ENCODE results near the gene ACSF3. TPM values are rescaled to one million over a fixed set of nuclear protein-coding genes. Genes with fewer than 3 reads are reported as not detected.
A peak's percentile ranks its signal among the peaks of the same experiment; 100 is the strongest.
"Not testable (repeated sequence)": the region's sequence is repeated elsewhere in the genome, so short reads cannot be mapped to it uniquely, and the experiment has no call there.

The ACSF3 gene
- total RNA-seq, 1 experiment from 2014 or later = 74.5 TPM

DNA sequence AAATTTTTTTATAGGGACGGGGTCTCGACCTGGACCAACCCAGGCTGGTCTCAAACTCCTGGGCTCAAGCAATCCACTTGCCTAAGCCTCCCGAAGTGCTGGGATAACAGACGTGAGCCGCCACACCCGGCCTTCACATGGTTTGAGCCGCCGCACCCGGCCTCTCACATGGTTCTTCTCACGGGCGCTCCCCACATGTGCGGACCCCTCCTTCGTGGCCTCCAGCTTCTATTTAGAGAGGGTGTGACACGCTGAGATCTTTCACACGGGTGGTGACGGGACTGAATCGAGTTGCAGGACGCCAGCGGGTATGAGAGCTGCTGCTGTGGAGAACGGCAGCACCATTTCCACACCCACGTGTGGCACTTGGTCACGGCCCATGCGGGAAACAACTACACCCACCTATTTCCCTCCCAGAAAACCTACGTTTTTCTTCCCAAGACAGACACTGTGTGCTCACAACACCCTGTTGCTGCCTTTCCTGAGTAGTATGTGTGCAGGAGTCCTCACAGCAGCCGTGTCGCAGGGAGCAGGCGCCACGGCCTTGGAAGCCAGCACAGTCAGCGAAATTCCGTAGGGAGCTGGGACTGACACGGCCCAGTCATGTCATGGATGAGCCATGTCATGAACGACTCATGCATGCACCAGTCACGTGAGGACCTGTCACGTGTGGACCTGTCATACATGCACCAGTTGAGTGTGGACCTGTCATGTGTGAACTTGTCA lies 20.1 kb upstream of the ACSF3 start:
- Histone ChIP-seq H3K4me2 (ENCODE audit: low read length) (no peak overlapping the region), H4K20me1 (ENCODE audit: insufficient read depth) (no peaks in the 10 kb centered on the region), H2AFZ (ENCODE audit: low read depth, low read length, poor library complexity, severe bottlenecking) (no peak overlapping the region), H3K36me3 (ENCODE audit: control insufficient read depth in 1 of 2, insufficient read depth in 2 of 2, low read length in 2 of 2) (no peaks in the 10 kb centered on the region), H3K79me2 (ENCODE audit: insufficient read depth, low read length) (no peaks in the 10 kb centered on the region), H3K27ac (ENCODE audit: low read depth, low read length) (peak overlapping the region; percentile 26; the same call in 1 of the 2 replicates), H3K9ac (ENCODE audit: low read length) (no peak overlapping the region), H3K9me3 (ENCODE audit: control insufficient read depth in 1 of 2, insufficient read depth in 1 of 2, low read depth in 1 of 2, low read length in 2 of 2) (peaks cover 3 to 31% of the 10 kb centered on the region in 2 experiments; a peak in 3 of 4 replicates), H3K27me3 (ENCODE audit: insufficient read depth, low read length) (no peaks in the 10 kb centered on the region), H3K4me1 (ENCODE audit: control insufficient read depth in 1 of 2, insufficient read depth in 2 of 2, low read length in 2 of 2) (no peaks in the 10 kb centered on the region), H3K9me2 (ENCODE audit: insufficient read depth) (no peaks in the 10 kb centered on the region), H3K4me3 (replicated peaks in 1 of 2; ENCODE audit: low read depth in 1 of 2, low read length in 2 of 2) (no peak overlapping the region)
- BruUV-seq (replicated peaks) = no TSS peak
- ChIA-PET CTCF (no interaction called here), POLR2A (no interaction called here), RAD21 (ENCODE audit: low non-redundant PET in 1 of 2, low total read pairs in 2 of 2, uncharacterized antibody in 2 of 2, unreplicated experiment in 2 of 2) (no interaction called here)
- DNase-seq (ENCODE audit: low read depth, low spot score) = no peak
- ATAC-seq = no peak
- intact Hi-C loops (cut with micrococcal nuclease) = no loop called here
- TF ChIP-seq, protein P1, sequence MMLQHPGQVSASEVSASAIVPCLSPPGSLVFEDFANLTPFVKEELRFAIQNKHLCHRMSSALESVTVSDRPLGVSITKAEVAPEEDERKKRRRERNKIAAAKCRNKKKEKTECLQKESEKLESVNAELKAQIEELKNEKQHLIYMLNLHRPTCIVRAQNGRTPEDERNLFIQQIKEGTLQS (IDR thresholded peaks at IDR 0.05) = no peak
- TF ChIP-seq, protein P2, sequence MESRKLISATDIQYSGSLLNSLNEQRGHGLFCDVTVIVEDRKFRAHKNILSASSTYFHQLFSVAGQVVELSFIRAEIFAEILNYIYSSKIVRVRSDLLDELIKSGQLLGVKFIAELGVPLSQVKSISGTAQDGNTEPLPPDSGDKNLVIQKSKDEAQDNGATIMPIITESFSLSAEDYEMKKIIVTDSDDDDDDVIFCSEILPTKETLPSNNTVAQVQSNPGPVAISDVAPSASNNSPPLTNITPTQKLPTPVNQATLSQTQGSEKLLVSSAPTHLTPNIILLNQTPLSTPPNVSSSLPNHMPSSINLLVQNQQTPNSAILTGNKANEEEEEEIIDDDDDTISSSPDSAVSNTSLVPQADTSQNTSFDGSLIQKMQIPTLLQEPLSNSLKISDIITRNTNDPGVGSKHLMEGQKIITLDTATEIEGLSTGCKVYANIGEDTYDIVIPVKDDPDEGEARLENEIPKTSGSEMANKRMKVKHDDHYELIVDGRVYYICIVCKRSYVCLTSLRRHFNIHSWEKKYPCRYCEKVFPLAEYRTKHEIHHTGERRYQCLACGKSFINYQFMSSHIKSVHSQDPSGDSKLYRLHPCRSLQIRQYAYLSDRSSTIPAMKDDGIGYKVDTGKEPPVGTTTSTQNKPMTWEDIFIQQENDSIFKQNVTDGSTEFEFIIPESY (IDR thresholded peaks at IDR 0.05; ENCODE audit: extremely low read depth, insufficient replicate concordance, low read length) = no peak
- no peak for TF ChIP-seq ELF1 (IDR thresholded peaks at IDR 0.05; ENCODE audit: borderline replicate concordance, low read depth)
- no peak for TF ChIP-seq EGR1 (IDR thresholded peaks at IDR 0.05; ENCODE audit: low read depth)
- TF ChIP-seq, protein P3, sequence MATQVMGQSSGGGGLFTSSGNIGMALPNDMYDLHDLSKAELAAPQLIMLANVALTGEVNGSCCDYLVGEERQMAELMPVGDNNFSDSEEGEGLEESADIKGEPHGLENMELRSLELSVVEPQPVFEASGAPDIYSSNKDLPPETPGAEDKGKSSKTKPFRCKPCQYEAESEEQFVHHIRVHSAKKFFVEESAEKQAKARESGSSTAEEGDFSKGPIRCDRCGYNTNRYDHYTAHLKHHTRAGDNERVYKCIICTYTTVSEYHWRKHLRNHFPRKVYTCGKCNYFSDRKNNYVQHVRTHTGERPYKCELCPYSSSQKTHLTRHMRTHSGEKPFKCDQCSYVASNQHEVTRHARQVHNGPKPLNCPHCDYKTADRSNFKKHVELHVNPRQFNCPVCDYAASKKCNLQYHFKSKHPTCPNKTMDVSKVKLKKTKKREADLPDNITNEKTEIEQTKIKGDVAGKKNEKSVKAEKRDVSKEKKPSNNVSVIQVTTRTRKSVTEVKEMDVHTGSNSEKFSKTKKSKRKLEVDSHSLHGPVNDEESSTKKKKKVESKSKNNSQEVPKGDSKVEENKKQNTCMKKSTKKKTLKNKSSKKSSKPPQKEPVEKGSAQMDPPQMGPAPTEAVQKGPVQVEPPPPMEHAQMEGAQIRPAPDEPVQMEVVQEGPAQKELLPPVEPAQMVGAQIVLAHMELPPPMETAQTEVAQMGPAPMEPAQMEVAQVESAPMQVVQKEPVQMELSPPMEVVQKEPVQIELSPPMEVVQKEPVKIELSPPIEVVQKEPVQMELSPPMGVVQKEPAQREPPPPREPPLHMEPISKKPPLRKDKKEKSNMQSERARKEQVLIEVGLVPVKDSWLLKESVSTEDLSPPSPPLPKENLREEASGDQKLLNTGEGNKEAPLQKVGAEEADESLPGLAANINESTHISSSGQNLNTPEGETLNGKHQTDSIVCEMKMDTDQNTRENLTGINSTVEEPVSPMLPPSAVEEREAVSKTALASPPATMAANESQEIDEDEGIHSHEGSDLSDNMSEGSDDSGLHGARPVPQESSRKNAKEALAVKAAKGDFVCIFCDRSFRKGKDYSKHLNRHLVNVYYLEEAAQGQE (IDR thresholded peaks at IDR 0.05; ENCODE audit: low read depth) = no peak
- no peak for TF ChIP-seq TCF7L2 (IDR thresholded peaks at IDR 0.05; ENCODE audit: borderline replicate concordance, extremely low read depth, insufficient read depth, insufficient read length)
- TF ChIP-seq CBX3 (IDR thresholded peaks at IDR 0.05; ENCODE audit: low read depth) = no peak
- TF ChIP-seq SIN3A (IDR thresholded peaks at IDR 0.05; ENCODE audit: low read depth) = no peak
- TF ChIP-seq JUND (IDR thresholded peaks at IDR 0.05) = no peak

DNA sequence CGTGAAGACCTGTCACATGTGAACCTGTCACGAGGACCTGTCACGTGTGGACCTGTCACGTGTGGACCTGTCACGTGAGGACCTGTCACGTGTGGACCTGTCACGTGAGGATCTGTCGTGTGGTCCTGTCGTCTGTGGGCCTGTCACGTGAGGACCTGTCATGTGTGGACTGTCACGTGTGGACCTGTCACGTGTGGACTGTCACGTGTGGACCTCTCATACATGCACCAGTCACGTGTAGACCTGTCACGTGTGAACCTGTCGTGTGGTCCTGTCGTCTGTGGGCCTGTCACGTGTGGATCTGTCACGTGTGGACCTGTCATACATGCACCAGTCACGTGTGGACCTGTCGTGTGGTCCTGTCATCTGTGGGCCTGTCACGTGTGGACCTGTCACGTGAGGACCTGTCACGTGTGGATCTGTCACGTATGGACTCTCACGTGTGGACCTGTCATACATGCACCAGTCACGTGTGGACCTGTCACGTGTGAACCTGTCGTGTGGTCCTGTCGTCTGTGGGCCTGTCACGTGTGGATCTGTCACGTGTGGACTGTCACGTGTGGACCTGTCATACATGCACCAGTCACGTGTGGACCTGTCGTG lies 19.5 kb upstream of the ACSF3 start:
- BruUV-seq (replicated peaks); ATAC-seq; CTCF ChIA-PET; H3K27me3 ChIP-seq (ENCODE audit: insufficient read depth, low read length); H3K79me2 ChIP-seq (ENCODE audit: insufficient read depth, low read length); H3K4me2 ChIP-seq (ENCODE audit: low read length); H4K20me1 ChIP-seq (ENCODE audit: insufficient read depth); POLR2A ChIA-PET; intact Hi-C loops (cut with micrococcal nuclease); DNase-seq (ENCODE audit: low read depth, low spot score); H3K36me3 ChIP-seq (ENCODE audit: control insufficient read depth in 1 of 2, insufficient read depth in 2 of 2, low read length in 2 of 2); H3K4me3 ChIP-seq (replicated peaks in 1 of 2; ENCODE audit: low read depth in 1 of 2, low read length in 2 of 2); H3K4me1 ChIP-seq (ENCODE audit: control insufficient read depth in 1 of 2, insufficient read depth in 2 of 2, low read length in 2 of 2); RAD21 ChIA-PET (ENCODE audit: low non-redundant PET in 1 of 2, low total read pairs in 2 of 2, uncharacterized antibody in 2 of 2, unreplicated experiment in 2 of 2); H3K9ac ChIP-seq (ENCODE audit: low read length); H2AFZ ChIP-seq (ENCODE audit: low read depth, low read length, poor library complexity, severe bottlenecking); H3K9me2 ChIP-seq (ENCODE audit: insufficient read depth): not testable (repeated sequence)
- Histone ChIP-seq H3K9me3 (ENCODE audit: control insufficient read depth in 1 of 2, insufficient read depth in 1 of 2, low read depth in 1 of 2, low read length in 2 of 2) (peaks cover 3 to 31% of the 10 kb centered on the region in 2 experiments; a peak in 3 of 4 replicates), H3K27ac (ENCODE audit: low read depth, low read length) (peak overlapping the region; percentile 26; the same call in 1 of the 2 replicates)
